HG03095 (cell line): ENCODE measurements around the gene NME9.

Source experiments
- ATAC-seq: cut with Tn5 transposase; IDR thresholded peaks from one replicate; pipeline ENCODE4 v1.9.1; 2021; ENCODE audit warnings: moderate library complexity; ENCODE audit not compliant: unreplicated experiment

NME9 gene

DNA sequence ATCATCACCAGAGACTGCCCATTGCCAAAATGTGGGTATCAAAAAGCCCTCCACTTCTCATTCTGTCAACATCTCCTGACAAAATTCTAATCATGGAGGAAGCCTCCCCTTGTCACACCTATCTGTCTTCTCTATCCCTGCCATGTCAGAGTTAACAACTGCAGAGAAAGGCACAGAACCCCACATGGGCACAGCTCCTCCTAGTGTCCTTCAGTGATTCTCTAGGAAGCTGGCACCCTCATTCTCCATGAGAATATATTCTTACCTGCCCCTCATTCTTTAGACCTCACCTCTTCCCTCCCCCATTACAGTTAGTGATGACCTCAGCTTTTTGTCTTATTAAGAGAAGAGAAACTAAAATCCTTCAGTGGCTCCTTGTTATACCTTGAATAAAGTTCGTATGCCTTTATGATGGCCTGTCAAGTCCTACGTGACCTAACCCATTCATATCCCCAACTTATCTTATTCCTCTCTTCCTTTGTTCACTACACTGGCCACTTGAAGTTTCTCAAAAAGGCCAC is 44.6 kb downstream of the NME9 start:
- no peak for ATAC-seq

GRCh38 chr3:138284079-138284478 is 45.6 kb downstream of the NME9 start:
- ATAC-seq, result no peak

DNA sequence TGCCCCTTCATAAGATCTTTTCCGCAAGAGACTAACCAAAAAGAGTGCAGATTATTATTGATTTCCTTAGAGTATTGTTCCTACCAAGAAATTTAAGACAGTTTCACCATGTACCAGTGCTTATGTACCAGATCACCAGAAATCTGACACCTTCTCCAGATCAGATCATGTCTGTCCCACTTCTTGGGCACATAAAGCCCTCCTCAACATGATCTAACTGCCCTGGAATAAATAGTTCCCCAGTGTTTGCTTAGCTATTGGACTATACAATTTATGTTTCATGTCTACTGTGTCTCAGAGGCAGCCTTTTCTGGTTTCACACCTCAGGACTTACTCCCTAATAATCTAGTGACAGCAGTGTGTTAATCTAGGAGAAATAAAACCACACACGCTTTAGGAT is 46.8 kb downstream of the NME9 start:
- no peak for ATAC-seq

DNA sequence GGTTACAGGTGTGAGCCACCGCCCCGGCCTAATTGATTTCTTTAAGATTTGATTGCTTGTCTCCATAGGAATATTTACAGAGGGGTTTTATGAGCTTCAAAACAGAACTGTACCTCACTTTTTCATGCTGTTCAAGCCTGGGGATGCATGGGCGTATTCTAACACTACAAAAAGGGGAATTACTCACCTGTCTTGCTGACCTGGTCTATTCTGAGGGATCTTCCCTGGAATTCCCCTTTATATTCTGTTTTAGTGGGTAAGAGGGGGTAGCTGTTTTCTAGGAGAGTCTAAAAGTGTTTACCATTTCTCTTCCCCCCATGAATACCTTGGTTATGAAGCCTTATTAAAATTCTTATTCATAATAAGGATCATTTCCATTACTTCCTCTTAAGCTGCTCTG is 48.1 kb downstream of the NME9 start:
- ATAC-seq, result no peak

DNA sequence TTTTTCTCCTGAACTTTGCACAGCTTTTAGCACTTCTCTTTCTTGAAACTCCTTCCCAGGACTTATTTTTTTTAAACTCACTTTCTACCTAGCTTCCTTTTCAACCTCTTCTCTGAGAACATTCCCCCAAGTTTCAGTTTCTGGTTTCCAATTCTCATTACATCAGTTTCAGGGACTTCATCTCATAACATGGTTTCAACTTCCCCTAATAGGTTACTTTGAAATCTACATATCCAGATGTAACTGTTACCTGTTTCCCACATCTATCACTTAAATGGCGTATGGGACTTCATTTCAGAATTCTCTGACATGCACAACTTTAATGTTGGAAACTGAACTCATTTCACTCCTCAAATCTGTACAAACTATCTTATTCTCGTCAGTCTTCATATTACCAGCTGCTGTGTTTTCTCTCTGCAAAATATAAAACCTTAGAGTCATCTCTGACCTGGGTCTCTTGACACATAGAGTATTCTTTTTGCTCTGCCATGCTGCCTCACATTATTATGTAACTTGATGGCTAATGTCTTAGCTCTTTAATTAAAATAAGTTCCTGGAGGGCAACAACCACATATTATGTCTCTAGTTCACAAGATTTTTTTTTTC is 58.4 kb downstream of the NME9 start:
- ATAC-seq, result no peak

- ATAC-seq, result no peak
Measured at GRCh38 chr3:138270245-138270644, 59.4 kb downstream of the NME9 start.

DNA sequence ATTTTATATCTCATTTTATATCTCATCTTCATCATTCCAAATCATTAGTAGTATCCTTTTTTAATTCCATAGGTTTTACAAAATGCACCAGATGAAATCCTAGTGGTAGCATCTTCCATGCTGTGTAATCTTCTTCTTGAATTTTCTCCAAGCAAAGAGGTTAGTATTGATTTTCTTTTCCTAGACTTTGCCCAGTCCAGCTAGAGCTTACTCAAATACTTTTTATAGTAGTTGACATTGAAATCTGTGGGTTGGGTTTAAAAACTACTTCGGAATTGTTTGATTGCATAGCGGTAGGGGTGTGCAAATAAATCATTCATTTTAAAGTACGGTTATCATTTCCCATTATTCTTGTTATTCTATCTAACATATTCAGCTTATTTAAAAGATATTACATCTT is 62.6 kb downstream of the NME9 start:
- no peak for ATAC-seq

GRCh38 chr3:138265745-138266144 is 63.9 kb downstream of the NME9 start:
- no peak for ATAC-seq

- no peak for ATAC-seq
Measured at GRCh38 chr3:138263104-138263503, 66.5 kb downstream of the NME9 start.

GRCh38 chr3:138260611-138261010 is 69.0 kb downstream of the NME9 start:
- no peak for ATAC-seq

GRCh38 chr3:138259126-138259525 is 70.5 kb downstream of the NME9 start:
- ATAC-seq, result no peak

DNA sequence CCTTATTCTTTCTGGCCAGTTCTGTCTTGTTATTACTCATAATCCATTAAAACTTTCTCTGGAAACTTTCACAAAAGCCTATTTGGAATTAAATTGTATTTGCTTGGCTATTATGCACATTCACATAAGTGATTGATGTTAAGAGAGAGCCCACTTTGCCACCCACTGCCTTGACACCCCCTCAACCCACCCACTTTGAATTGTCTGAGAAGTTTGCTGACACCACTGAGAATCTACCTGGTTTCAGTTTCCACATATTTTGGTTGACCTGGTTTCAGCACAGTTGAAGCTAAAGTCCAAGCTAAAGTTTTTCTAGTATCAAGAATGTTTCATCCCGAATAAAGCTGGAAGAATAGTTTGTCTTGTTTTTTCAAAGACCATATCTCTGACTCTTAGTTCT is 71.7 kb downstream of the NME9 start:
- ATAC-seq, result no peak

GRCh38 chr3:138256022-138256421 is 73.6 kb downstream of the NME9 start:
- no peak for ATAC-seq

DNA sequence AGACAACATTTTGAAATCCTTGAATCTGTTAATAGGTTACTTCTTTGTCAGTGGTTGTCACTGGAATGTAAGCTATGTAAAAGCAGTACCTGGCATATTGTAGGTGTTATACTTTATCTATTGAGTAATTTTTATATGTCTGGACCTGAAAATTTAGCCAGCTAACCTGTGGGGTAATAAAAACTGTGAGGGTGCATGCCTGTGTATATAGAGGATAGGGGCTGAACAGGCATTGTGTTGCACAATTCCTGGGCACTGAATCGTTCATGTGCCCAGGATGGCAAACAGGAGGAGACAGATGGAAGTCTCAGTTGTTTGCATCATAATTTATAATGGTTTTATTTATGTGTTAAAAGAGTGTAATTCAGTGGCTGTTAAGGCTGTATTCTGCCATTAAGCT is 75.4 kb downstream of the NME9 start:
- ATAC-seq, result no peak

DNA sequence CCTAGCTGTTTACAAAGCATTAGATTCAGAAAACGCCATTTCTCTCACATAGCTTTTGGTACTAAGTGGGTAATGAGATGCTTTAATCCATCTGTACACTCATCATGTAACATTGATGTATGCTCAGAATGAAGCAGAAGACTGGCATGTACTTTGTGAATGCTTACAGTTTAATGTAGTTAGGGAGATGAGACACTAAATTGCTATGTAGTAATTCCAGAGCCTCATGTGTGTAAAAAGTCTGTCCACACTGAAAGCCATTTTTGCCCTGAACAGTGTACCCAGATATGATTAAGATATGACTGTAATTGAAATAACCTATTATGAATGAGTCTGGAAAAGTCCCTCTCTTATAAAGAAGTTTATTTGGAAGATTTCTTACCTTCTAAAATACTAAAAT is 76.0 kb downstream of the NME9 start:
- no peak for ATAC-seq
